Measurements from ENCODE around the gene PHF3.

DNA sequence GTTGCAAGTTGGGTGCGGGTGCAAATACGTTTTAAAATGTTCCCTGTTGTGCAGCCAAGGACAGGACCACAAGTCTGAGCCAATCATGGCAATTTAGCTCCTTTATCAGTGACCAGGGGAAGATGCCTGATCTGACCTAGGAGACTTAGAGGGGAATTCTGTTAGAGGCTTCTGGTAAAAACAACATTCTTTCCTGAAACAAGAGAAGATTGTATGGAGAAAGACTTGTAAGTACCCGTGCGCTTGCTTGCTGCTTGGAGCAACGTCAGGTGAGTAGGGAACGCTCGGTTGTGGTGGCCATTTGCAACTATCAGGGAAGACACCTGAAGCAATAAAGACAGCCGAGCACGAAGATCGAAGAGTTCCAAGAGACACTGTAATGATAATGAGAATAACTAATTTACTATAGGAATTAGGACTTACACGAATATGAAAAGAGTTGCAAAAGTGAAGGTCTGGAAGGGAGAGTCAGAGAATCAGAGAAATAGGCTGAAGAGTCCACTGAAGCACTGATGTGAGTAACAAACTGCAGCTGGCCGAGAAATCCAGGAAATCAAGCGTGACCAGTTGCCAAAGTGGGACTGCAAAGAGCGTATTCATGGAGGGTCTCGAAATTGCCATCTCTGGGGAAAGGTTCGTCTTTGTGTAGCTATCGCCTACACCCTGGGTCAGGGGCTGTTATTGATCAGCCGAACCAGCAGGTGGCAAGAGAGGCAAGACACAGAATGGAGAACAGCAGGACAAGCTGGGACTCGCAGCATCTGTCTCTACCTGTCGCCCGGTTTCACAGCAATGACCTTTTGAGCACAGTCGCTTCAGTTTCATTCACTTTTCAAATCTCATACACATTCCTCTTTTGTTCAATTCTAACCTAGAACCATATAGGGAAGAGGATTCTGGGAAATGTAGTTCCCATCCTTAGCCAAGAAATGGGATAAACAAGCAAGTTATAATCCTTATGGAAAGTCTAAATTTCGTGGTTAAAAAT lies 37.3 kb upstream of the PHF3 start:
- TF ChIP-seq, protein P1, sequence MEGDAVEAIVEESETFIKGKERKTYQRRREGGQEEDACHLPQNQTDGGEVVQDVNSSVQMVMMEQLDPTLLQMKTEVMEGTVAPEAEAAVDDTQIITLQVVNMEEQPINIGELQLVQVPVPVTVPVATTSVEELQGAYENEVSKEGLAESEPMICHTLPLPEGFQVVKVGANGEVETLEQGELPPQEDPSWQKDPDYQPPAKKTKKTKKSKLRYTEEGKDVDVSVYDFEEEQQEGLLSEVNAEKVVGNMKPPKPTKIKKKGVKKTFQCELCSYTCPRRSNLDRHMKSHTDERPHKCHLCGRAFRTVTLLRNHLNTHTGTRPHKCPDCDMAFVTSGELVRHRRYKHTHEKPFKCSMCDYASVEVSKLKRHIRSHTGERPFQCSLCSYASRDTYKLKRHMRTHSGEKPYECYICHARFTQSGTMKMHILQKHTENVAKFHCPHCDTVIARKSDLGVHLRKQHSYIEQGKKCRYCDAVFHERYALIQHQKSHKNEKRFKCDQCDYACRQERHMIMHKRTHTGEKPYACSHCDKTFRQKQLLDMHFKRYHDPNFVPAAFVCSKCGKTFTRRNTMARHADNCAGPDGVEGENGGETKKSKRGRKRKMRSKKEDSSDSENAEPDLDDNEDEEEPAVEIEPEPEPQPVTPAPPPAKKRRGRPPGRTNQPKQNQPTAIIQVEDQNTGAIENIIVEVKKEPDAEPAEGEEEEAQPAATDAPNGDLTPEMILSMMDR (conservative IDR thresholded peaks at IDR 0.05; ENCODE audit: low read length): peak; percentile 92
- TF ChIP-seq EZH2phosphoT487 (IDR thresholded peaks at IDR 0.05; ENCODE audit: borderline replicate concordance): no peak

Measured in Loucy (cell line).